ENCODE results near the gene PHF19.

- no peak for TF ChIP-seq CTCF (IDR thresholded peaks at IDR 0.05)
- TF ChIP-seq POLR2A (IDR thresholded peaks at IDR 0.05), result no peak
Measured at GRCh38 chr9:120891884-120892747, 15.1 kb upstream of the PHF19 start.
